ENCODE data around the gene LYSMD1. TPM values are rescaled to one million over a fixed set of nuclear protein-coding genes. Genes with fewer than 3 reads are reported as not detected.

LYSMD1 gene
- total RNA-seq, 1 experiment from 2014 or later = 6.7 TPM

- H3K36me3 Mint-ChIP-seq (ENCODE audit: insufficient read depth in 1 of 3, low read depth in 3 of 3) = peaks cover under 1 to 7% (median under 1%) of the 10 kb centered on the region in 3 experiments; a peak in 4 of 7 replicates
- H3K56ac ChIP-seq (ENCODE audit: insufficient read length, low read depth, low read length) = no peak overlapping the region
- TF ChIP-seq, protein P1, sequence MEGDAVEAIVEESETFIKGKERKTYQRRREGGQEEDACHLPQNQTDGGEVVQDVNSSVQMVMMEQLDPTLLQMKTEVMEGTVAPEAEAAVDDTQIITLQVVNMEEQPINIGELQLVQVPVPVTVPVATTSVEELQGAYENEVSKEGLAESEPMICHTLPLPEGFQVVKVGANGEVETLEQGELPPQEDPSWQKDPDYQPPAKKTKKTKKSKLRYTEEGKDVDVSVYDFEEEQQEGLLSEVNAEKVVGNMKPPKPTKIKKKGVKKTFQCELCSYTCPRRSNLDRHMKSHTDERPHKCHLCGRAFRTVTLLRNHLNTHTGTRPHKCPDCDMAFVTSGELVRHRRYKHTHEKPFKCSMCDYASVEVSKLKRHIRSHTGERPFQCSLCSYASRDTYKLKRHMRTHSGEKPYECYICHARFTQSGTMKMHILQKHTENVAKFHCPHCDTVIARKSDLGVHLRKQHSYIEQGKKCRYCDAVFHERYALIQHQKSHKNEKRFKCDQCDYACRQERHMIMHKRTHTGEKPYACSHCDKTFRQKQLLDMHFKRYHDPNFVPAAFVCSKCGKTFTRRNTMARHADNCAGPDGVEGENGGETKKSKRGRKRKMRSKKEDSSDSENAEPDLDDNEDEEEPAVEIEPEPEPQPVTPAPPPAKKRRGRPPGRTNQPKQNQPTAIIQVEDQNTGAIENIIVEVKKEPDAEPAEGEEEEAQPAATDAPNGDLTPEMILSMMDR (conservative IDR thresholded peaks at IDR 0.05) = no peak
- H3K4ac ChIP-seq (ENCODE audit: low read depth, low read length) = no peak overlapping the region
- H4K91ac ChIP-seq (ENCODE audit: insufficient read length, low read depth, low read length) = no peak overlapping the region
- no peak overlapping the region for H3K27ac Mint-ChIP-seq
- H2BK120ac ChIP-seq (ENCODE audit: low read depth, low read length, poor library complexity, severe bottlenecking) = no peak overlapping the region
- no peak overlapping the region for H2BK5ac ChIP-seq (ENCODE audit: insufficient read length, low read length)
- H3K23me2 ChIP-seq (ENCODE audit: insufficient read length, low read depth, low read length, poor library complexity, severe bottlenecking) = peaks cover 4% of the 10 kb centered on the region
- no CpG with 5 or more reads among the region's 1 CpG for WGBS (ENCODE audit: extremely low coverage, insufficient read length, low lambda C conversion rate)
- H3K27me3 ChIP-seq (ENCODE audit: insufficient read depth, low read length) = no peaks in the 10 kb centered on the region
- H4K20me1 ChIP-seq (ENCODE audit: control insufficient read depth, insufficient read depth, insufficient read length) = no peaks in the 10 kb centered on the region
- H2AK5ac ChIP-seq (ENCODE audit: insufficient read length, low read length) = no peak overlapping the region
- H3K79me1 ChIP-seq (ENCODE audit: insufficient read depth, low read depth, low read length, poor library complexity, severe bottlenecking) = no peaks in the 10 kb centered on the region
- no peak overlapping the region for H4K8ac ChIP-seq (replicated peaks; ENCODE audit: insufficient read length, low read depth, low read length)
- H2BK15ac ChIP-seq (ENCODE audit: low read depth, low read length) = no peak overlapping the region
- no peak overlapping the region for H2BK20ac ChIP-seq (ENCODE audit: low read depth, low read length, poor library complexity, severe bottlenecking)
- H2BK12ac ChIP-seq (ENCODE audit: insufficient read length, low read depth, low read length) = no peak overlapping the region
- peaks cover 0 to 2% of the 10 kb centered on the region in 2 experiments; a peak in 1 of 5 replicates for H3K9me3 Mint-ChIP-seq
- H3K27ac ChIP-seq (ENCODE audit: insufficient read length, low read depth, low read length) = no peak overlapping the region
- no peak overlapping the region for H3K18ac ChIP-seq (ENCODE audit: insufficient read length, low read depth, low read length)
- no peak overlapping the region for H3K4me2 ChIP-seq (ENCODE audit: insufficient read depth, insufficient read length, low read length)
- H3K79me2 ChIP-seq (ENCODE audit: insufficient read depth, low read length) = peaks cover 10% of the 10 kb centered on the region; the same call in 1 of the 2 replicates
- H4K5ac ChIP-seq (ENCODE audit: insufficient read length, low read depth, low read length) = no peak overlapping the region
- H3K27me3 Mint-ChIP-seq (ENCODE audit: low read depth) = peaks cover 4% of the 10 kb centered on the region
- H3T11ph ChIP-seq (ENCODE audit: low read length) = no peak overlapping the region
- H3K4me1 ChIP-seq (ENCODE audit: insufficient read depth, low read length) = no peaks in the 10 kb centered on the region
- no peak overlapping the region for H3K4me3 Mint-ChIP-seq
- H3K9me3 ChIP-seq (ENCODE audit: control insufficient read depth, low read depth, low read length) = no peaks in the 10 kb centered on the region
- H3K14ac ChIP-seq (ENCODE audit: insufficient read depth, low read length) = no peak overlapping the region
- no peak for DNase-seq
- no peak overlapping the region for H2AFZ ChIP-seq (ENCODE audit: low read length)
- no peak overlapping the region for H3K23ac ChIP-seq (ENCODE audit: insufficient read length, low read depth, low read length)
- no peak overlapping the region for H3K9ac ChIP-seq (ENCODE audit: extremely low read depth, insufficient read length, low read length)
- H3K4me1 Mint-ChIP-seq = peaks cover 8 to 15% of the 10 kb centered on the region in 2 experiments
Measured at GRCh38 chr1:151193856-151194255, 28.2 kb upstream of the LYSMD1 start.

All from H9 (cell line).